ENCODE data around the gene HELT. TPM values are rescaled to one million over a fixed set of nuclear protein-coding genes. Genes with fewer than 3 reads are reported as not detected.

The HELT gene
- total RNA-seq, 2 donors from 2014 or later, result not detected

GRCh38 chr4:185033072-185033471, 14.8 kb downstream of the HELT start:
- no peaks in the 10 kb centered on the region for H3K4me1 Mint-ChIP-seq
- no peak overlapping the region for H3K9ac ChIP-seq (ENCODE audit: extremely low read depth, low read length, poor library complexity, severe bottlenecking)
- H3K36me3 Mint-ChIP-seq (ENCODE audit: low read depth), result no peaks in the 10 kb centered on the region
- peaks cover 63% of the 10 kb centered on the region for H3K27me3 ChIP-seq (ENCODE audit: control insufficient read depth, insufficient read depth, low read length, poor library complexity, severe bottlenecking)
- H3K9me3 Mint-ChIP-seq, result peaks cover 9% of the 10 kb centered on the region
- no peaks in the 10 kb centered on the region for H3K36me3 ChIP-seq (ENCODE audit: control insufficient read depth, insufficient read depth, low read length)
- no peak overlapping the region for H3K4me3 Mint-ChIP-seq
- WGBS, 2 experiments (ENCODE audit: insufficient coverage in 1 of 2, insufficient read length in 1 of 2), result 91 to 92% methylated on average over 9 of the region's 9 CpGs
- no peak for DNase-seq
- H3K4me3 ChIP-seq (ENCODE audit: low read length), result no peak overlapping the region
- TF ChIP-seq CTCF (conservative IDR thresholded peaks at IDR 0.05), result no peak
- no peaks in the 10 kb centered on the region for H3K9me3 ChIP-seq (ENCODE audit: control insufficient read depth, low read length)
- peaks cover 74% of the 10 kb centered on the region for H3K27me3 Mint-ChIP-seq (ENCODE audit: insufficient read depth)
- H3K27ac ChIP-seq (ENCODE audit: low read depth, low read length), result no peak overlapping the region
- H3K27ac Mint-ChIP-seq, result no peak overlapping the region
- no peaks in the 10 kb centered on the region for H3K4me1 ChIP-seq (ENCODE audit: control insufficient read depth, insufficient read depth, low read length)

GRCh38 chr4:185033950-185034349, 15.7 kb downstream of the HELT start:
- H3K4me3 ChIP-seq (ENCODE audit: low read length), result no peak overlapping the region
- peaks cover 54% of the 10 kb centered on the region for H3K27me3 ChIP-seq (ENCODE audit: control insufficient read depth, insufficient read depth, low read length, poor library complexity, severe bottlenecking)
- peaks cover 12% of the 10 kb centered on the region for H3K9me3 Mint-ChIP-seq
- no peak for TF ChIP-seq CTCF (conservative IDR thresholded peaks at IDR 0.05)
- H3K36me3 ChIP-seq (ENCODE audit: control insufficient read depth, insufficient read depth, low read length), result no peaks in the 10 kb centered on the region
- no peak overlapping the region for H3K9ac ChIP-seq (ENCODE audit: extremely low read depth, low read length, poor library complexity, severe bottlenecking)
- 91 to 96% methylated on average over 6 of the region's 6 CpGs for WGBS, 2 experiments (ENCODE audit: insufficient coverage in 1 of 2, insufficient read length in 1 of 2)
- H3K36me3 Mint-ChIP-seq (ENCODE audit: low read depth), result no peaks in the 10 kb centered on the region
- no peak overlapping the region for H3K4me3 Mint-ChIP-seq
- H3K27me3 Mint-ChIP-seq (ENCODE audit: insufficient read depth), result peaks cover 65% of the 10 kb centered on the region
- no peak overlapping the region for H3K27ac Mint-ChIP-seq
- no peaks in the 10 kb centered on the region for H3K9me3 ChIP-seq (ENCODE audit: control insufficient read depth, low read length)
- H3K27ac ChIP-seq (ENCODE audit: low read depth, low read length), result no peak overlapping the region
- no peak for DNase-seq
- no peaks in the 10 kb centered on the region for H3K4me1 Mint-ChIP-seq
- no peaks in the 10 kb centered on the region for H3K4me1 ChIP-seq (ENCODE audit: control insufficient read depth, insufficient read depth, low read length)

- Mint-ChIP-seq H3K36me3 (ENCODE audit: low read depth) (no peaks in the 10 kb centered on the region), H3K27me3 (ENCODE audit: insufficient read depth) (peaks cover 52% of the 10 kb centered on the region), H3K4me1 (peaks cover 3% of the 10 kb centered on the region), H3K9me3 (peaks cover 12% of the 10 kb centered on the region), H3K4me3 (no peak overlapping the region), H3K27ac (no peak overlapping the region)
- Histone ChIP-seq H3K36me3 (ENCODE audit: control insufficient read depth, insufficient read depth, low read length) (no peaks in the 10 kb centered on the region), H3K9ac (ENCODE audit: extremely low read depth, low read length, poor library complexity, severe bottlenecking) (no peak overlapping the region), H3K9me3 (ENCODE audit: control insufficient read depth, low read length) (no peaks in the 10 kb centered on the region), H3K4me1 (ENCODE audit: control insufficient read depth, insufficient read depth, low read length) (peaks cover under 1% of the 10 kb centered on the region), H3K27me3 (ENCODE audit: control insufficient read depth, insufficient read depth, low read length, poor library complexity, severe bottlenecking) (peaks cover 41% of the 10 kb centered on the region), H3K4me3 (ENCODE audit: low read length) (no peak overlapping the region), H3K27ac (ENCODE audit: low read depth, low read length) (no peak overlapping the region)
- TF ChIP-seq CTCF (conservative IDR thresholded peaks at IDR 0.05), result no peak
- 86 to 92% methylated on average over 2 of the region's 2 CpGs for WGBS, 2 experiments (ENCODE audit: insufficient coverage in 1 of 2, insufficient read length in 1 of 2)
- DNase-seq, result no peak
Observed at GRCh38 chr4:185035284-185035683, 17.0 kb downstream of the HELT start.

Measured in endodermal cell (in vitro differentiated cells).